Stimulated activated CD4-positive, alpha-beta T cell treated with anti-CD3 and anti-CD28 coated beads, Interleukin-4, amount 100 ng/mL, for 48 hours (primary cell): ENCODE data around the gene TAF1C.
A peak's percentile ranks its signal among the peaks of the same experiment; 100 is the strongest.
"Not testable (repeated sequence)": the region's sequence is repeated elsewhere in the genome, so short reads cannot be mapped to it uniquely, and the experiment has no call there.

ENCODE experiments used
- DNase-seq, 2 donors: peaks; one replicate each; pipeline ENCODE4 v3.0.0-alpha.2; 2020; ENCODE audit warnings: low read depth in 2 of 2

TAF1C gene

GRCh38 chr16:84207879-84208278, 21.0 kb upstream of the TAF1C start:
- no peak for DNase-seq

- no peak for DNase-seq
Measured at GRCh38 chr16:84207251-84207650, 20.4 kb upstream of the TAF1C start.

- DNase-seq, result no peak
Measured at GRCh38 chr16:84205976-84206691, 19.3 kb upstream of the TAF1C start.

GRCh38 chr16:84205123-84205522, 18.3 kb upstream of the TAF1C start:
- not testable (repeated sequence) for DNase-seq

- not testable (repeated sequence) for DNase-seq
Measured at GRCh38 chr16:84204551-84204950, 17.7 kb upstream of the TAF1C start.

- no peak for DNase-seq
Measured at GRCh38 chr16:84199861-84200260, 13.0 kb upstream of the TAF1C start.

- DNase-seq, result no peak
Measured at GRCh38 chr16:84199097-84199496, 12.2 kb upstream of the TAF1C start.

- no peak for DNase-seq
Measured at GRCh38 chr16:84198401-84198800, 11.5 kb upstream of the TAF1C start.

- no peak for DNase-seq
Measured at GRCh38 chr16:84197466-84198128, 10.7 kb upstream of the TAF1C start.

- no peak for DNase-seq
Measured at GRCh38 chr16:84196727-84197394, 10.0 kb upstream of the TAF1C start.

- no peak for DNase-seq
Measured at GRCh38 chr16:84196101-84196500, 9.2 kb upstream of the TAF1C start.

- no peak for DNase-seq
Measured at GRCh38 chr16:84195201-84196093, 8.6 kb upstream of the TAF1C start.

GRCh38 chr16:84194470-84195200, 7.8 kb upstream of the TAF1C start:
- peak in 1 of 2 donors; percentile 25 for DNase-seq

GRCh38 chr16:84194018-84194417, 7.2 kb upstream of the TAF1C start:
- DNase-seq, result no peak

- DNase-seq, result no peak
Measured at GRCh38 chr16:84193480-84193879, 6.6 kb upstream of the TAF1C start.

GRCh38 chr16:84191466-84191865, 4.6 kb upstream of the TAF1C start:
- no peak for DNase-seq

GRCh38 chr16:84190731-84191388, 4.0 kb upstream of the TAF1C start, which contains the start of gene ADAD2:
ADAD2 (plus strand) TSS chr16:84191157; CDS start chr16:84191231, 74 bp downstream.
- no peak for DNase-seq

- no peak for DNase-seq
Measured at GRCh38 chr16:84184775-84185174, 2.1 kb downstream of the TAF1C start.

- no peak for DNase-seq
Measured at GRCh38 chr16:84183911-84184591, 2.8 kb downstream of the TAF1C start.

- no peak for DNase-seq
Measured at GRCh38 chr16:84183572-84183875, 3.3 kb downstream of the TAF1C start.
